Keratinocyte (primary cell): ENCODE measurements around the gene STX12. TPM values are rescaled to one million over a fixed set of nuclear protein-coding genes. Genes with fewer than 3 reads are reported as not detected.

Experiments used
- DNase-seq: peaks from one replicate; pipeline ENCODE4 v3.0.0-alpha.2; 2011; ENCODE audit warnings: low read depth, missing footprints, low spot score
- FAIRE-seq: peaks from 2 replicates; lab custom pipeline; 2011; peaks lifted over from hg19 to GRCh38; lab: Jason Lieb, UNC
- H2AFZ ChIP-seq: 2 replicates; pipeline ENCODE4 v1.6.0; 2012; ENCODE audit warnings: low read length, control low read depth, inconsistent platforms; ENCODE audit not compliant: control insufficient read depth
- H3K27ac ChIP-seq: 2 replicates; pipeline ENCODE4 v1.5.1; 2011; ENCODE audit warnings: low read length; ENCODE audit not compliant: control insufficient read depth, insufficient read depth
- H3K27me3 ChIP-seq: 3 replicates; pipeline ENCODE4 v1.6.0; 2011; ENCODE audit warnings: low read length; ENCODE audit not compliant: control insufficient read depth, insufficient read depth; ENCODE audit errors: extremely low read depth
- H3K36me3 ChIP-seq, 2 experiments: 2 replicates in 1 of 2; 3 replicates in 1 of 2; pipeline ENCODE4 v1.5.1; 2011; ENCODE audit warnings: low read length in 2 of 2, mild to moderate bottlenecking in 1 of 2; ENCODE audit not compliant: control insufficient read depth in 2 of 2, insufficient read depth in 2 of 2; ENCODE audit errors: extremely low read depth in 1 of 2
- H3K4me1 ChIP-seq: 3 replicates; pipeline ENCODE4 v1.5.1; 2011; ENCODE audit warnings: low read length; ENCODE audit not compliant: control insufficient read depth, insufficient read depth; ENCODE audit errors: extremely low read depth
- H3K4me2 ChIP-seq: 3 replicates; pipeline ENCODE4 v1.6.0; 2011; ENCODE audit warnings: low read depth, low read length; ENCODE audit not compliant: control insufficient read depth, insufficient read depth; ENCODE audit errors: extremely low read depth
- H3K4me3 ChIP-seq, 3 experiments: fragments of 200-600 bp in 1 of 3; sonication (generic) in 1 of 3; 2 replicates in 2 of 3; 3 replicates in 1 of 3; pipeline ENCODE4 v1.5.1; 2011 to 2016; ENCODE audit warnings: low read length in 3 of 3, mild to moderate bottlenecking in 3 of 3, control low read depth in 2 of 3, inconsistent platforms in 1 of 3, low read depth in 1 of 3, mixed read lengths in 1 of 3, mixed run types in 1 of 3, moderate library complexity in 1 of 3; ENCODE audit not compliant: control insufficient read depth in 2 of 3, insufficient read depth in 2 of 3; ENCODE audit errors: extremely low read depth in 1 of 3
- H3K79me2 ChIP-seq: 2 replicates; pipeline ENCODE4 v1.6.0; 2012; ENCODE audit warnings: low read length; ENCODE audit not compliant: control insufficient read depth, insufficient read depth
- H3K9ac ChIP-seq: 3 replicates; pipeline ENCODE4 v1.6.0; 2011; ENCODE audit warnings: low read length; ENCODE audit not compliant: control insufficient read depth, insufficient read depth; ENCODE audit errors: extremely low read depth
- H3K9me1 ChIP-seq: 3 replicates; pipeline ENCODE4 v1.6.0; 2011; ENCODE audit warnings: low read length; ENCODE audit not compliant: control insufficient read depth, insufficient read depth; ENCODE audit errors: extremely low read depth
- H3K9me3 ChIP-seq: 2 replicates; pipeline ENCODE4 v1.5.1; 2012; ENCODE audit warnings: low read depth, low read length; ENCODE audit not compliant: control insufficient read depth
- H4K20me1 ChIP-seq: 3 replicates; pipeline ENCODE4 v1.6.0; 2011; ENCODE audit warnings: low read length; ENCODE audit not compliant: control insufficient read depth, insufficient read depth; ENCODE audit errors: extremely low read depth
- CTCF ChIP-seq, 3 experiments: IDR thresholded peaks in 1 of 3; conservative IDR thresholded peaks in 1 of 3; optimal IDR thresholded peaks in 1 of 3; 2 replicates in 2 of 3; 3 replicates in 1 of 3; pipeline versions ENCODE3 to v1.5.1; 2011; ENCODE audit warnings: low read length in 3 of 3, mild to moderate bottlenecking in 3 of 3, moderate library complexity in 2 of 3, control low read depth in 1 of 3, inconsistent platforms in 1 of 3; ENCODE audit not compliant: insufficient read depth in 2 of 3; ENCODE audit errors: extremely low read depth in 1 of 3
- EZH2 ChIP-seq: IDR thresholded peaks from one replicate; pipeline ENCODE4 v1.6.1; 2012; ENCODE audit warnings: inconsistent platforms, mild to moderate bottlenecking, low read length, moderate library complexity
- dilution Hi-C: fragments of 300-500 bp; cut with MboI; formaldehyde crosslinking; loops from one replicate; pipeline ENCODE4 v1.7.0; 2020; ENCODE audit warnings: low sequenced_read_pairs; ENCODE audit not compliant: extremely low pct_ligation_motif_present
- polyA plus RNA-seq, 5 experiments: library from polyadenylated mRNA; depleted of rRNA in 3 of 5; stranded (reverse) in 3 of 5; stranded (forward) in 1 of 5; unstranded in 1 of 5; fragments of >200 nt; gene quantifications; 1 replicate in 1 of 5; 2 replicates in 3 of 5; 3 replicates in 1 of 5; pipeline versions ENCODE4 v1.2.1 to v1.2.3, GENCODE V29; 2011 to 2012; ENCODE audit warnings: missing spikeins in 2 of 5, low read depth in 1 of 5, low replicate concordance in 1 of 5

STX12 gene
- polyA plus RNA-seq, 1 donor (not counting 4 experiments of a cell fraction or from before 2014, with no cell fraction given) = 29.9 TPM

GRCh38 chr1:27795601-27796000 lies 22.6 kb downstream of the STX12 start:
- no peaks in the 10 kb centered on the region for H3K9me3 ChIP-seq
- dilution Hi-C loops = no loop called here
- no peak overlapping the region for H3K4me3 ChIP-seq
- TF ChIP-seq CTCF (optimal IDR thresholded peaks at IDR 0.05 in 1 of 3, IDR thresholded peaks at IDR 0.05 in 1 of 3, conservative IDR thresholded peaks at IDR 0.05 in 1 of 3; ENCODE audit: extremely low read depth in 1 of 3, insufficient read depth in 2 of 3, low read length in 3 of 3) (no peak), EZH2 (no peak)
- H4K20me1 ChIP-seq = no peaks in the 10 kb centered on the region
- no peaks in the 10 kb centered on the region for H3K4me1 ChIP-seq
- no peak overlapping the region for H2AFZ ChIP-seq
- H3K9me1 ChIP-seq = no peaks in the 10 kb centered on the region
- no peak overlapping the region for H3K27ac ChIP-seq
- H3K36me3 ChIP-seq = peaks cover 11 to 14% of the 10 kb centered on the region in 2 experiments
- H3K27me3 ChIP-seq = no peaks in the 10 kb centered on the region
- H3K4me2 ChIP-seq = no peak overlapping the region
- no peaks in the 10 kb centered on the region for H3K79me2 ChIP-seq
- DNase-seq (no peak), FAIRE-seq (no peak)
- H3K9ac ChIP-seq = no peak overlapping the region

GRCh38 chr1:27804791-27805190 lies 31.8 kb downstream of the STX12 start:
- Histone ChIP-seq H3K4me2 (no peak overlapping the region), H4K20me1 (no peaks in the 10 kb centered on the region), H3K9me3 (no peaks in the 10 kb centered on the region), H3K9ac (no peak overlapping the region), H2AFZ (no peak overlapping the region), H3K36me3 (peaks cover 10 to 11% of the 10 kb centered on the region in 2 experiments), H3K4me3 (no peak overlapping the region), H3K27me3 (no peaks in the 10 kb centered on the region), H3K79me2 (no peaks in the 10 kb centered on the region), H3K27ac (no peak overlapping the region), H3K9me1 (no peaks in the 10 kb centered on the region), H3K4me1 (no peaks in the 10 kb centered on the region)
- TF ChIP-seq CTCF (optimal IDR thresholded peaks at IDR 0.05 in 1 of 3, IDR thresholded peaks at IDR 0.05 in 1 of 3, conservative IDR thresholded peaks at IDR 0.05 in 1 of 3; ENCODE audit: extremely low read depth in 1 of 3, insufficient read depth in 2 of 3, low read length in 3 of 3) (no peak), EZH2 (no peak)
- dilution Hi-C loops = no loop called here
- FAIRE-seq = no peak
- DNase-seq = no peak
